Right lobe of liver (tissue), 6 donors: ENCODE measurements around the gene OLFML2B. TPM values are rescaled to one million over a fixed set of nuclear protein-coding genes. Genes with fewer than 3 reads are reported as not detected.

Experiments used
- ATAC-seq, 4 donors: fragments of 200-7000 bp; cut with Tn5 transposase; one replicate each; pipeline ENCODE4 v1.9.1; 2020; ENCODE audit warnings: mild to moderate bottlenecking in 4 of 4, moderate library complexity in 4 of 4
- DNase-seq, 3 donors: peaks; one replicate each; pipeline ENCODE4 v3.0.0-alpha.2; 2020
- H3K27ac ChIP-seq, 3 donors: fragments of 200-600 bp; one replicate each; pipeline ENCODE4 v1.8.0; 2022
- H3K27me3 ChIP-seq, 2 donors: fragments of 200-600 bp; one replicate each; pipeline ENCODE4 v1.8.0; 2022
- H3K36me3 ChIP-seq, 4 donors: fragments of 200-600 bp; sonication (generic) in 1 of 4; one replicate each; pipeline versions ENCODE4 v1.5.1 to v1.8.0; 2017 to 2022; ENCODE audit warnings: control low read depth in 1 of 4
- H3K4me1 ChIP-seq, 4 donors: fragments of 200-600 bp; sonication (generic) in 1 of 4; one replicate each; pipeline versions ENCODE4 v1.5.1 to v1.8.0; 2017 to 2022; ENCODE audit warnings: control low read depth in 1 of 4
- H3K4me3 ChIP-seq, 3 donors: fragments of 200-600 bp; one replicate each; pipeline ENCODE4 v1.8.0; 2022
- H3K9me3 ChIP-seq, 4 donors: fragments of 200-600 bp; sonication (generic) in 1 of 4; one replicate each; pipeline versions ENCODE4 v1.5.1 to v1.8.0; 2017 to 2022; ENCODE audit warnings: control low read depth in 1 of 4
- CTCF ChIP-seq, 4 donors: fragments of 200-600 bp in 3 of 4; fragments of 450-650 bp in 1 of 4; IDR thresholded peaks; one replicate each; pipeline versions ENCODE4 v1.5.1 to v1.8.0; 2016 to 2022; ENCODE audit warnings: antibody characterized with exemption in 4 of 4, mild to moderate bottlenecking in 2 of 4
- POLR2A ChIP-seq: fragments of 450-650 bp; IDR thresholded peaks from one replicate; pipeline ENCODE4 v1.6.1; 2017; ENCODE audit warnings: antibody characterized with exemption, mild to moderate bottlenecking
- WGBS: methylation state at CpG from one replicate; pipeline ENCODE4 v1.1.6; 2018; ENCODE audit warnings: low coverage, low lambda C conversion rate; ENCODE audit not compliant: insufficient coverage; ENCODE audit errors: missing lambda C conversion rate; 5-methylcytosine and 5-hydroxymethylcytosine counted together
- intact Hi-C, 2 donors: fragments of 100-400 bp; cut with DNase I; formaldehyde crosslinking; loops; one replicate each; pipeline versions ENCODE4 v1.11.2 to v1.14.1; 2022
- total RNA-seq, 6 experiments: library from RNA; depleted of rRNA in 2 of 6; stranded (reverse); fragments of >200 nt in 2 of 6; fragmentation: NEBNext Ultra II Directional in 3 of 6; extraction: Animal tissue kit (Norgen Biotek cat#: 25700) in 3 of 6; gene quantifications; one replicate each; pipeline versions ENCODE4 v1.1.0 to v1.2.4, GENCODE V29; 2016 to 2023
- donor health status: DM: no; HTN: yes; CAD: no.
- donor health status: DM: no; HTN: no; CAD: no.
- donor health status: DM: no; HTN: no; CAD: no.
- donor health status: DM: no; HTN: yes; CAD: no.
- donor health status: DM: no; HTN: yes; CAD: no.

OLFML2B gene
- total RNA-seq, 6 experiments from 2014 or later, result 0.37 to 2.1 (median 1.3) TPM

- ATAC-seq, result peak in 1 of 4 donors; percentile 24
- no peak overlapping the region for H3K27ac ChIP-seq
Observed at GRCh38 chr1:161933592-161934588, 89.8 kb downstream of the OLFML2B start.

More at GRCh38 chr1:161933592-161934588, 89.8 kb downstream of the OLFML2B start:
- DNase-seq, result no peak
- Histone ChIP-seq H3K36me3 (no peaks in the 10 kb centered on the region), H3K27me3 (no peaks in the 10 kb centered on the region), H3K9me3 (no peaks in the 10 kb centered on the region), H3K4me3 (no peak overlapping the region), H3K4me1 (peaks cover 0 to 2% (median 0%) of the 10 kb centered on the region in 4 donors)
- WGBS, result 50% methylated on average over 6 of the region's 6 CpGs
- intact Hi-C loops, result no loop called here
- no peak for TF ChIP-seq CTCF (IDR thresholded peaks at IDR 0.05)
- TF ChIP-seq POLR2A, result no peak

Other genes starting within 250 kb of the OLFML2B start
- gene NOS1AP, start 45.8 kb upstream of the OLFML2B start, total RNA-seq, result 10 to 100 TPM in 3 of 6 experiments, 1 to 10 TPM in 3; 4.7 to 24.8 (median 11.6) TPM